Muscle of back (tissue), 13 donors: Measurements from ENCODE around the gene NMUR1. TPM values are rescaled to one million over a fixed set of nuclear protein-coding genes. Genes with fewer than 3 reads are reported as not detected.
A peak's percentile ranks its signal among the peaks of the same experiment; 100 is the strongest.
"Not testable (repeated sequence)": the region's sequence is repeated elsewhere in the genome, so short reads cannot be mapped to it uniquely, and the experiment has no call there.

Experiments
- DNase-seq, 3 donors: peaks; one replicate each; pipeline versions ENCODE4 v3.0.0 to v3.0.0-alpha.2; 2013
- long read RNA-seq, 9 donors: transcript quantifications; one replicate each; lab custom pipeline, GENCODE V29; 2026
- polyA plus RNA-seq, 10 donors: library from polyadenylated mRNA; unstranded; fragments of 120-200 nt; gene quantifications; one replicate each; pipeline ENCODE4 v1.2.1, GENCODE V29; 2013; ENCODE audit not compliant: insufficient read length in 10 of 10

The NMUR1 gene
- polyA plus RNA-seq, result under 1 TPM; 0.15 to 0.50 (median 0.25) TPM
- long read RNA-seq, donor 1, result 0 reads
- long read RNA-seq, donor 2, result 0 reads
- long read RNA-seq, donor 3, result 0 reads
- long read RNA-seq, donor 4, result 0 reads
- long read RNA-seq, donor 5, result 0 reads
- long read RNA-seq, donor 6, result 0 reads
- long read RNA-seq, donor 7, result 0 reads
- long read RNA-seq, donor 8, result 0 reads
- long read RNA-seq, donor 9, result 0 reads

GRCh38 chr2:231530099-231531011 lies at the start of gene NMUR1:
Gene NMUR1, minus strand, starts transcription at chr2:231530445. Its CDS starts 84 bp downstream, at chr2:231530361.
- peak in 2 of 3 donors; percentile 68 to 75 for DNase-seq

GRCh38 chr2:231579560-231579959 lies 49.3 kb upstream of the NMUR1 start:
- no peak for DNase-seq

- DNase-seq, result not testable (repeated sequence)
Observed at GRCh38 chr2:231578655-231579054, 48.4 kb upstream of the NMUR1 start.

- DNase-seq, result no peak
Observed at GRCh38 chr2:231576465-231576864, 46.2 kb upstream of the NMUR1 start.

DNA sequence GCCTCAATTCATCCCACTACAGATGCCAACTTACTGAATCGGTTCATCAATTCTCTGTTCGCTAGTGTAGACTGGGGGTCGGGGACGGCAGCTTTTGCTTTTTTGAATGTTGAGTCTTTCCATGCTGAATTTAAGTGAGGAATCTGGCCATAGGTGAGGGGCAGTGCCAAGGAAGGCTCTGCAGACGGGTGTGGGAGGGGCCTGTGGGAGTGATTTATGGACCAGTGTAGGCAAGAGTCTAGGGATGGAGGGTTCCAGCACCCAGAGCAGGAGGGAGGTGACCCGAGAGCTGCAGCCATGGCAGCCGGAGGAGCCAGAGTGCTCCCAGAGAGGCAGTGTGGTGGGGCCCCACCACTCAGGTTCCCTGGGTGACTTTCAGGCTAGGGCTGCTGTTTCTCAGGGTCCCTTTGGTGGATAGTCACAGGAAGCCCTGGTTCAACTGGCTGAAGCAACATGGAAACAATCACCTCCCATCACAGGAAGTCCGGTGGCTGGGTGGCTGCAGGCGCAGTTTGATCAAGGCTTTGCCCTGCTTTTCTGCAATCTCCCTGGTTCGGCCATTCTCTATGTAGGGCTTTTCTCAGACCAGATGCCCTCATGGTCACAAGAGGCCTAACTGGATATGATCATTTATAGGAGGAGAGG lies 45.5 kb upstream of the NMUR1 start:
- no peak for DNase-seq

DNA sequence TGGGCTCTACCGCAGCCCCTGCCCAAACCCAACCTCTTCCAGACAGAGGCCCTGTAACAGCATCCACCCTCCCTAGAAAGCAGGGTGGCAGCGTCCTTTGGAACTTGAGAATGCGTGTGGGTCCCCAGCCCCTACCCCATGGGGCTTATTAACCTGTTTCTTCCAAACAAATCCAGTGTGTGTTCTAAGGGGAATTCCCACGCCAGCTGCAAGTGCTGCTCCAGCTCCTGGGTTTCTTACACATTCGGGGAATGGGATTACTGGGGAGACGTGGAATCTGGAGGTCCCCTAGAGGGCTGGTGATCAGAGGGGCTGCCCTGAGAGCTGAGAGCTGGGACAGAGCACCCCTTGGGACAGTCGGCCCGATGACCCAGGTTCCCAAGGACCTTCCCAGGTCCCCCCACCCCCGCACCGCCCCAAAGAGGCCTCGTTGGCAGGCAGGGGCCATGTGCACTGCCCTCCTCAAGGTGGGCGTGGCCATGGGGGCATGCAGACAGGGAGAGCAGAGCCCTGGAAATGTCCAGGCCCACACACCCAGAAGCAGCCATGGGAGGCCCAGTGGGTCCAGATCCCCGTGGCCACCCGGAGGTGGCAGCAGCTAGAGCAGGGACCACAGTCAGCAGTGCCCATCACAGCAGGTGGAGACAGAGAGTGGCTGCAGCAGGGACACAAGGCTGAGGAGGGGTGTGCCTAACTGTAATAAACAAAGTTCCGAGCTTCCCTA lies 43.6 kb upstream of the NMUR1 start:
- DNase-seq, result no peak

DNA sequence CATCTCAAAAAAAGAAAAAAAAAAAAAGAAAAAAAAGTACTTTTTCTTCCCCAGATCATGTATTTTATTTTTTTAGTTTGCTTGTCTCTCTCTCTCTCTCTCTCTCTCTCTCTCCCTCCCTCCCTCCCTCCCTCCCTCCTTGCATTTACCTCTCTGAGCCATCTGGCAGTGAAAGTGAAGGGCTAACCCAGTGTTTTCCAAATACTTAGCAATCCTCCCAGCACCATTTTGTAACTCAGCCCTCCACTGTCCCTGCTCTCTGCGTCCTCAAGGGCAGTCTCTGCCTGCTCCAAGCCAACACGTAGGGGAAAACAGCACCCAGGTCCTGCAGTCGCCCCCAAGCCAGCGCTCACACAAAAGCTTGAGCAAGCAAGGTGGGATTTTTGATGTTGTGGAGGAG lies 42.9 kb upstream of the NMUR1 start:
- no peak for DNase-seq

DNA sequence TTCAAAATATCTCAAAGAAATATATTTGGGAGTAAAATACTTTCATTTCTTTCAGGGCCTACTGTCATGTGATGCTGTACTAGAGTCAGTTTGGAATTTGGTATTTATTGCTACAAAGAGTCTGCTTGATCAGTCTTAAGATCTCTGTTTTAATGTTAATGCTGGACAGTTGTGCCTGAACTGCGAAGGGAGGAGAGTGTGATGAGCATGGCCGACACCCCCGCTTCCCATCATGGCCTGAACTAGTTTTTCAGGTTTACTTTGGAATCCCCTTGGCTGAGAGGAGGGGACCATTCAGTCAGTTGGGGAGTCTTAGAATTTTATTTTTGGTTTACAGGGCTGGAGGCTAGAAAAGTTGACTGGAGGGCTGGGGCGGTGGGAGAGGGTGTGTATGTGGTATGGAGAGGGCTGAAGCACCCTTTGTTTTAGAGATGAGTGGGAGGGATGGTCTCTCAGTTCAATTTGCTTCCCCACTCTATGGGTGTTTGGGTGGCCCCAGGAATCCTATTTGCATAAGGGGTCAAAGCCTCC lies 41.5 kb upstream of the NMUR1 start:
- DNase-seq, result no peak

- DNase-seq, result not testable (repeated sequence)
Observed at GRCh38 chr2:231570915-231571314, 40.7 kb upstream of the NMUR1 start.

- DNase-seq, result no peak
Observed at GRCh38 chr2:231568785-231569435, 38.7 kb upstream of the NMUR1 start.

- DNase-seq, result no peak
Observed at GRCh38 chr2:231568098-231568784, 38.0 kb upstream of the NMUR1 start.

DNA sequence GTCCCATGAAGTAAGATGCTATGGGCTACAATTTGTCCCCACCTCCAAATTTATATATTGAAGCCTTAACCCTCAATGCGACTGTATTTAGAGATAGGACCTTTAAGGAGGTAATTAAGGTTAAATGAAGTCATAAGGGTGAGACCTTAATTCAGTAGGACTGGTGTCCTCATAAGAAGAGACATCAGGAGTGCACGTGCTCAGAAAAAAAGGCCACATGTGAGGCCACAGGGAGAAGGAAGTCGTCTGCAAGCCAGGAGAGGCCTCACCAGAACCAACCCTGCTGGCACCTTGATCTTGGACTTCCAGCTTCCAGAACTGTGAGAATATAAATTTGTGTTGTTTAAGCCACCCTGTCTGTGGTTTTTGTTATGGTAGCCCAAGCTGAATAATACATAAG lies 36.9 kb upstream of the NMUR1 start:
- DNase-seq, result no peak

GRCh38 chr2:231565887-231566594 lies 35.8 kb upstream of the NMUR1 start:
- DNase-seq, result no peak

DNA sequence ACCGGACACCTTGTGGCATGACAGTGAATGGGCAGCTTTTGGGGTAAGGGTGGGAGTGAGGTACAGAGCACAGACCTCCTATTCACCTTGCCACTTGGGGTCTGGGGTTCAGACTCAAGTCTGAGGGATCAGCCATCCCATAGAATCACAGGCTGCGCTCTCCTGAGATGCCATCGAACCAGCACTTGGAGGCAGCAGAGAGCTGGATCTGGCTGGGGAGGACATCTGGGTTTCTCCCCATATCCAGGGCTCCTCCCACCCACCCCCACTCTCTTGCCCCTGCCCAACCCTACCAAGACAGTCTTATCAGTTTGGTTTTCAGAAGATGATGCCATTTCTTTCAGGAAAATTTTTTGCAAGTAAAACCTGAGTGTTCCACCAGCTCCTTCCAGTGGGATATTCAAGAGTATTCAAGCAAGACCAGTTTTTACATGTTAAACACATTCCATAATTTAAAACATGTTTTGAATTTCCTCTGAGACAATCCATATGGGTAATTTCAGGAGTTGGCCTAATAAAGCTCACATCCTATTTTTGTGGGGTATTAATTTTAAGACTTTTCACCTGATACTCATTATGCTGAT lies 33.2 kb upstream of the NMUR1 start:
- DNase-seq, result peak in 2 of 3 donors; percentile 47 to 59

GRCh38 chr2:231557571-231558217 lies 27.4 kb upstream of the NMUR1 start:
- DNase-seq, result peak; percentile 71 to 88 (median 83)

DNA sequence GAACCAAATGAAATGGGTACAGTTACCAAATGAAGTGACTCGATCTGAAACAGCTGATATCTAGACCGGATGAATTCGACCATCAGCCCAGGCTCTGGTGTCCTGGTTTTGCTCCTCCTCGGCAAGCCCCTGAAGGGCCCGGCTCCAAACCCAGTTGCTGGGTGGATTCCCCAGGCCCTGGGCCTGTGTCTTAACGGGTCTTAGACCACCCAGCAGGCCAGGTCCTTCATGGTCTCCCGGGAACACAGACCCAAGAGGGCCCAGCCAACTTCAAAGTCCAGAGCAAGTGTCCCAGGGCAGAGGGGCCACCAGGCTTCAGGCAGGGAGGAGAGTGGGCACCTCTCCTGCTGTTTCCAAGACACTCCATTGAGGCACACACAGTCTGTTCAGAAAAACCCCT lies 26.7 kb upstream of the NMUR1 start:
- no peak for DNase-seq

GRCh38 chr2:231556496-231556895 lies 26.3 kb upstream of the NMUR1 start:
- DNase-seq, result not testable (repeated sequence)

- DNase-seq, result peak in 1 of 3 donors; percentile 61
Observed at GRCh38 chr2:231554748-231555545, 24.7 kb upstream of the NMUR1 start.
